Nucleus accumbens (tissue), 56 donors: ENCODE data around the gene DAGLB.
"Not testable (repeated sequence)": the region's sequence is repeated elsewhere in the genome, so short reads cannot be mapped to it uniquely, and the experiment has no call there.

Experiments
- DNase-seq, 56 donors: peaks; one replicate each; lab custom pipeline; 2025; lab: John Stamatoyannopoulos, UW

The DAGLB gene

GRCh38 chr7:6402041-6402440 is 45.7 kb downstream of the DAGLB start:
- DNase-seq: no peak

GRCh38 chr7:6401536-6401935 is 46.2 kb downstream of the DAGLB start:
- DNase-seq: no peak

- DNase-seq: not testable (repeated sequence)
Measured at GRCh38 chr7:6400243-6401105, 47.3 kb downstream of the DAGLB start.

- peak in 2 of 56 donors; percentile 17 for DNase-seq
Measured at GRCh38 chr7:6399351-6399750, 48.4 kb downstream of the DAGLB start.

- DNase-seq: peak in 18 of 56 donors; percentile 15 to 60 (median 28)
Measured at GRCh38 chr7:6398943-6399342, 48.8 kb downstream of the DAGLB start.

- DNase-seq: not testable (repeated sequence)
Measured at GRCh38 chr7:6397759-6398495, 49.8 kb downstream of the DAGLB start.

GRCh38 chr7:6395898-6396595 is 51.7 kb downstream of the DAGLB start:
- DNase-seq: peak in 16 of 56 donors; percentile 10 to 58 (median 35)

GRCh38 chr7:6394114-6394513 is 53.6 kb downstream of the DAGLB start:
- no peak for DNase-seq

GRCh38 chr7:6393667-6394056 is 54.1 kb downstream of the DAGLB start:
- DNase-seq: no peak

- peak in 1 of 56 donors; percentile 16 for DNase-seq
Measured at GRCh38 chr7:6392712-6393666, 54.8 kb downstream of the DAGLB start.

- no peak for DNase-seq
Measured at GRCh38 chr7:6389728-6390127, 58.0 kb downstream of the DAGLB start.

- no peak for DNase-seq
Measured at GRCh38 chr7:6387734-6388294, 59.9 kb downstream of the DAGLB start.

GRCh38 chr7:6386779-6387178 is 61.0 kb downstream of the DAGLB start:
- DNase-seq: no peak

GRCh38 chr7:6385909-6386560 is 61.7 kb downstream of the DAGLB start:
- no peak for DNase-seq

- no peak for DNase-seq
Measured at GRCh38 chr7:6385110-6385781, 62.5 kb downstream of the DAGLB start.

- DNase-seq: no peak
Measured at GRCh38 chr7:6384327-6384726, 63.4 kb downstream of the DAGLB start.

GRCh38 chr7:6382817-6383216 is 64.9 kb downstream of the DAGLB start:
- DNase-seq: no peak

GRCh38 chr7:6381846-6382245 is 65.9 kb downstream of the DAGLB start:
- not testable (repeated sequence) for DNase-seq
